Heart right ventricle (tissue), 16 donors: ENCODE measurements around the gene DSTYK. TPM values are rescaled to one million over a fixed set of nuclear protein-coding genes. Genes with fewer than 3 reads are reported as not detected.

Source experiments
- ATAC-seq, 8 donors: fragments of 200-7000 bp; cut with Tn5 transposase; one replicate each; pipeline ENCODE4 v1.9.1; 2020; ENCODE audit warnings: mild to moderate bottlenecking in 8 of 8, moderate library complexity in 8 of 8, moderate number of reproducible peaks in 1 of 8
- DNase-seq, 2 donors: peaks; one replicate each; pipeline ENCODE4 v3.0.0-alpha.2; 2020
- H3K27ac ChIP-seq, 10 donors: fragments of 200-600 bp; sonication (generic) in 2 of 10; one replicate each; pipeline versions ENCODE4 v1.5.0 to v1.8.0; 2020 to 2022; ENCODE audit warnings: mild to moderate bottlenecking in 3 of 10
- H3K27me3 ChIP-seq, 7 donors: fragments of 200-600 bp; one replicate each; pipeline ENCODE4 v1.8.0; 2021 to 2022; ENCODE audit warnings: mild to moderate bottlenecking in 2 of 7
- H3K36me3 ChIP-seq, 9 donors: fragments of 200-600 bp; sonication (generic) in 1 of 9; one replicate each; pipeline versions ENCODE4 v1.5.0 to v1.8.0; 2020 to 2022; ENCODE audit warnings: mild to moderate bottlenecking in 2 of 9
- H3K4me1 ChIP-seq, 9 donors: fragments of 200-600 bp; sonication (generic) in 1 of 9; one replicate each; pipeline versions ENCODE4 v1.5.0 to v1.8.0; 2020 to 2022; ENCODE audit warnings: mild to moderate bottlenecking in 4 of 9
- H3K4me3 ChIP-seq, 10 donors: fragments of 200-600 bp; sonication (generic) in 2 of 10; one replicate each; pipeline versions ENCODE4 v1.5.0 to v1.8.0; 2020 to 2022; ENCODE audit warnings: mild to moderate bottlenecking in 7 of 10, moderate library complexity in 2 of 10
- H3K9me3 ChIP-seq, 11 donors: fragments of 200-600 bp in 10 of 11; sonication (generic) in 2 of 11; one replicate each; pipeline versions ENCODE4 v1.5.0 to v1.8.0; 2013 to 2022; ENCODE audit warnings: mild to moderate bottlenecking in 2 of 11, control low read depth in 1 of 11, moderate library complexity in 1 of 11
- CTCF ChIP-seq, 9 donors: fragments of 200-600 bp; sonication (generic) in 2 of 9; IDR thresholded peaks; one replicate each; pipeline versions ENCODE4 v1.5.0 to v1.8.0; 2021 to 2022; ENCODE audit warnings: antibody characterized with exemption in 9 of 9, mild to moderate bottlenecking in 5 of 9, moderate library complexity in 1 of 9
- WGBS, 2 donors: extraction: QIAGEN DNeasy Blood & Tissue Kit; methylation state at CpG; one replicate each; pipeline ENCODE4 v1.1.7; 2013; ENCODE audit warnings: inconsistent platforms in 1 of 2; 5-methylcytosine and 5-hydroxymethylcytosine counted together
- intact Hi-C, 10 donors: fragments of 100-400 bp; cut with DNase I; formaldehyde crosslinking; loops; one replicate each; pipeline versions ENCODE4 v1.11.1 to v1.14.2; 2022
- polyA plus RNA-seq, 2 donors: library from polyadenylated mRNA; stranded (reverse); fragments of 200-250 nt; gene quantifications; one replicate each; pipeline ENCODE4 v1.2.3, GENCODE V29; 2013
- total RNA-seq, 10 donors: library from RNA; stranded (reverse); fragmentation: NEBNext Ultra II Directional in 3 of 10; extraction: Animal tissue kit (Norgen Biotek cat#: 25700) in 3 of 10; gene quantifications; one replicate each; pipeline versions ENCODE4 v1.2.1 to v1.2.4, GENCODE V29; 2021 to 2023
- donor health status: Arrhythmogenic right ventricular cardiomyopathy.
- donor health status: ischemic (EF 13 %, LVEDD 7.1; RV severe dilation, severe dysfunction).
- donor health status: healthy with polysubstance abuse.
- donor health status: DM: no; HTN: yes; CAD: no.
- donor health status: DM: no; HTN: no; CAD: no.
- donor health status: ischemic (EF 25% LVEDD 6.9; RV normal size, moderate dysfunction).
- donor health status: ischemic (EF 25% LVEDD 5.7; RV mildly dilated, moderate dysfunction).
- donor health status: healthy.
- donor health status: DM: yes; HTN: yes; CAD: no.
- donor health status: Ischemic cardiomyopathy.
- donor health status: ischemic (EF 35%, LVEDD 5.7; RV mildly dilated, moderate dysfunction).
- donor health status: nonischemic (EF 11% LVEDD 7.7; RV severe dilation, severe dysfunction).
- donor health status: DM: yes; HTN: yes; CAD: no.
- donor health status: PGD.
- donor health status: ischemic (EF 29% LVEDD 5.4; RV normal size, mild dysfunction).
- donor health status: nonischemic (EF 23%, LVEDD 6.1; RV moderate dilation, normal function).

DSTYK gene
- total and polyA plus RNA-seq, 12 donors, result 2.6 to 9.5 (median 7.6) TPM

- H3K9me3 ChIP-seq, result no peaks in the 10 kb centered on the region
- peaks cover 4 to 37% (median 14%) of the 10 kb centered on the region in 9 donors for H3K4me1 ChIP-seq
- no peaks in the 10 kb centered on the region for H3K36me3 ChIP-seq
- no peak for TF ChIP-seq CTCF (IDR thresholded peaks at IDR 0.05)
- H3K27me3 ChIP-seq, result peaks cover 0 to 6% (median 0%) of the 10 kb centered on the region in 7 donors
- intact Hi-C loops, result loop anchor here in 1 of 10 donors (1.0 to 5.0 kb wide), 2 partner anchors 45 to 90 kb away; no protein-coding TSS in a partner anchor
- 44% methylated on average over 13 of the region's 13 CpGs for WGBS, 2 donors
- ATAC-seq (peak in 4 of 8 donors; percentile 1 to 34 (median 22)), DNase-seq (no peak)
- peak overlapping the region; percentile 80 to 99 (median 92) for H3K4me3 ChIP-seq
- H3K27ac ChIP-seq, result peak overlapping the region; percentile 85 to 95 (median 91)
Measured at GRCh38 chr1:205211839-205212536, 486 bp upstream of the DSTYK start.

- ATAC-seq (peak in 7 of 8 donors; percentile 3 to 38 (median 5)), DNase-seq (peak; percentile 20 to 38)
- Histone ChIP-seq H3K4me1 (peaks cover 4 to 37% (median 14%) of the 10 kb centered on the region in 9 donors), H3K36me3 (no peaks in the 10 kb centered on the region), H3K27me3 (no peaks in the 10 kb centered on the region), H3K27ac (peak overlapping the region; percentile 85 to 95 (median 91)), H3K4me3 (peak overlapping the region; percentile 80 to 99 (median 92)), H3K9me3 (no peaks in the 10 kb centered on the region)
- no peak for TF ChIP-seq CTCF (IDR thresholded peaks at IDR 0.05)
- intact Hi-C loops, result loop anchor here in 1 of 10 donors (1.0 to 5.0 kb wide), 2 partner anchors 47 to 88 kb away; no protein-coding TSS in a partner anchor
- WGBS, 2 donors, result 0 to 1% methylated on average over 31 of the region's 31 CpGs
Measured at GRCh38 chr1:205210756-205211168, 740 bp downstream of the DSTYK start.

- no peak for DNase-seq
- TF ChIP-seq CTCF (IDR thresholded peaks at IDR 0.05), result no peak
- WGBS, 2 donors, result 89 to 98% methylated on average over 3 of the region's 3 CpGs
- no peak for ATAC-seq
- H3K4me3 ChIP-seq, result no peak overlapping the region
- no peak overlapping the region for H3K27ac ChIP-seq
- H3K27me3 ChIP-seq, result no peaks in the 10 kb centered on the region
- H3K9me3 ChIP-seq, result no peaks in the 10 kb centered on the region
- H3K36me3 ChIP-seq, result no peaks in the 10 kb centered on the region
- intact Hi-C loops, result no loop called here
- H3K4me1 ChIP-seq, result peaks cover 4 to 38% (median 16%) of the 10 kb centered on the region in 9 donors
Measured at GRCh38 chr1:205208811-205209210, 2.7 kb downstream of the DSTYK start.

GRCh38 chr1:205205055-205205454 is 6.4 kb downstream of the DSTYK start:
- intact Hi-C loops, result no loop called here
- DNase-seq, result no peak
- TF ChIP-seq CTCF (IDR thresholded peaks at IDR 0.05), result no peak
- Histone ChIP-seq H3K36me3 (no peaks in the 10 kb centered on the region), H3K9me3 (no peaks in the 10 kb centered on the region), H3K4me3 (no peak overlapping the region), H3K27ac (no peak overlapping the region), H3K4me1 (peaks cover 2 to 20% (median 6%) of the 10 kb centered on the region in 9 donors), H3K27me3 (no peaks in the 10 kb centered on the region)
- no peak for ATAC-seq
